Midbrain (tissue), 1 donor: ENCODE data around the gene SURF4.

Experiments
- DNase-seq: peaks from one replicate; lab custom pipeline; 2025; lab: John Stamatoyannopoulos, UW

The SURF4 gene

GRCh38 chr9:133374612-133375115, 1.2 kb downstream of the SURF4 start:
- DNase-seq = no peak

DNA sequence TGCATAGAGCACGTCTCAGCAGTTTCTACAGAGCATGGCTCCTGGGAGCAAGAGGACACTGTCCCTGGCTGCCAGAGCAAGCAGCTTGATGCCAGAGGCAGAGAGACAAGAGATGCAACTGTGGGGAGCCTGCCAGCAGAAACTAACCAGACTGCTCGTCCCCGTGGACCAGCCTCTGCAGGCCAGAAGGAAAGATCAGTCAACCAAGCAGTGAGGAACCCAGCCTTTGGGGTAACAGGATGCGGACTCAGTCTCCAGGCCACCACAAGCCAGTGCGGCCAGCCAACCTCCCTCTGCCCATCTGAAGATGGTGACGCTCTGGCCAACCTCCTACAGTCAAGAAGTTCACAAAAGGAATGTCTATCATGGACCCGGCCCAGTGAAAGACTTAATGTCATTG, 3.7 kb downstream of the SURF4 start:
- no peak for DNase-seq

GRCh38 chr9:133371261-133371711, 4.6 kb downstream of the SURF4 start:
- no peak for DNase-seq

DNA sequence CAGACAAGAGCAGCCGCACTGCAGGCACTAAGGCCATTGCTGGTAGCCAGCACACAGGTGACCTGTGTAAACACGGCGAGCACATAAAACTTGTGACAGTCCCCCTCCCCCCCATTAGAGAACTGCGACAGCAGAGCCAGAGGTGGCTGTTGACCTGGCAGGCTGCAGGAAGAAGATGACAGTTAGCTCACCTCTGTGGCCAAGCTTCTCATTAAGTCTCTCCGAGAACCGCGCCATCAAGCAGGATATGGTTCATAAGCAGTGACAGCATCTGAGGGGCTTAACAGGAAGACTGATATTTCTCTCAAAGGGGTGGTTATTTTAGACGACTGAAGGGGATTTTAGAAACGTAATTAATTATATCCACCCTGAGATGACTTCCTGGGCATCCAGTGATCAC, 5.2 kb downstream of the SURF4 start:
- DNase-seq = no peak

DNA sequence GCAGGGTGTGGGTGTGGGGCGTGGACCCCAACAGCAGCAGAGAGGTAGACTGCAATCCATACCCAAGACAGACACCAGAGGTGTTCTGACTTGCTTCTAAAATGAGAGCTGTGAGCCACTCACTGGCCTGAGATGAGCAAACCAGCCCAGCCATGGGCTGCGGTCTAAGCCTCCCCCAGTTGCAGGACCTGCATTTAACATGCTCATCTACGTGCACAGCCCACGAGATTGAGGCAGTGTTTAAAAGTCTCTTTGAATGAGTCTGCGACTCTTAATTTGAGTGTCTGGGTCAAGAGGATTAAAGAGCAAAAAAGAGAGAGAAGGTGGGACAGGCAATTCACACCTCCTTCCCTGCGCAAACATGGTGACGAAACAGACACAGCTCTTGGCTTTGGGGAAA, 5.9 kb downstream of the SURF4 start:
- DNase-seq = no peak

GRCh38 chr9:133369422-133369821, 6.4 kb downstream of the SURF4 start:
- DNase-seq = no peak

GRCh38 chr9:133368249-133368881, 7.5 kb downstream of the SURF4 start:
- DNase-seq = no peak

DNA sequence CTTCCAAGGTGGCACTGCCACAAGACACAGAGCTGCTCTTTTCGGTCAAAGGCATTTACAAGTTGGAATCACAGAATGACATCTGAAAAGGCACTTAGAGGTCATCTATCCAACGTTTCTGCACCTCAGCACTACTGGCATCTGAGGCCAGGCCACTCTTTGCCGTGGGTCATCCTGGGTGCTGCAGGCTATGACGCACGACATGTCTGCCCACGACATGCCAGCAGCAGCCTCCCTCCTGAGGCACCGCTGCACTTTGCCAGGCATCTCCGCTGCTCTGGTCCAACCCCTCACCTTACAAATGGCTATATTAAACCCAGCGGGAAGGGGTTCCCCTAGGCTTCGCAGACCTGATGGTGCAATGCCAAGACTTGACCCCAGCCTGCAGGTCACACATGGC, 8.1 kb downstream of the SURF4 start:
- DNase-seq = no peak

GRCh38 chr9:133367221-133367620, 8.6 kb downstream of the SURF4 start:
- no peak for DNase-seq

- no peak for DNase-seq
These were observed 9.4 kb downstream of the SURF4 start for GRCh38 chr9:133366435-133366834.

GRCh38 chr9:133362359-133363044, 13.4 kb downstream of the SURF4 start:
- no peak for DNase-seq

GRCh38 chr9:133361507-133362092, 14.3 kb downstream of the SURF4 start:
- no peak for DNase-seq

- DNase-seq = no peak
These were observed 15.2 kb downstream of the SURF4 start for GRCh38 chr9:133360400-133361393.

DNA sequence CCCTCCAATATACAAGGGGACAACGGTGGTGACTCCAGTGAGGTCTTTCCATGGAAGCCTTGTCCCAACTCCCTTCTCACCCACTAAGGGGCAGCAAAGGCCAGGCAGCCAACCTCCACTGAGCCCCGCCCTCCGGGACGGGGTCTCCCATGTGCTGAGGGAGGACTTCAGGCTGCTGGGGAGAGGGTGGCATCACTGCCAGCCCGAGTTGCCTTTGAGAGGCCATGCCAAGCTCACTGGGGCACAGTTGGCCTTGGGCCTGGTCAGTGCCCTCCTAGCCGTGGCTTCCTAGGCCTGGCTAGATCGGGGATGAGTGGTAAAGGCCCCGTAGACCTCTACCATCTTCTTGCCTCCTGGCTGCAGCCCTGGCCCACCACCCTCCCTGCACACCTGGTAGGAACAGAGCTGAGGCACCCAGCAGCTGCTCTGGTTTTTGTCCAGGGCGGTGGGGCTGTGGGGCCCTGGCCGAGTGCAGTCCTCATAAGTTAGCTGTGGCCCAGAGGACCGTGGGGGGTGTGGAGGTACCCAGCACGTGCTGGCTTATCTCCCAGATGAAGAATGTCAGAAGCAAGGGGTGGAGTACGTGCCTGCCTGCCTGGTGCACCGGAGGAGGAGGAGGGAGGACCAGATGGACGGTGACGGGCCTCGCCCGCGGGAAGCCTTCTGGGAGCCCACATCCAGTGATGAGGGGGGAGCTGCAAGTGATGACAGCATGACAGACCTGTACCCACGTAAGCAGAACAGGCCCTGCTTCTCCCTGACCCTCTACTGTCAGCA, 16.3 kb downstream of the SURF4 start:
- DNase-seq = no peak

GRCh38 chr9:133357656-133358055, 18.2 kb downstream of the SURF4 start:
- DNase-seq = no peak

GRCh38 chr9:133356391-133357091, 19.3 kb downstream of the SURF4 start, which contains the start of the genes SURF1 and SURF2:
SURF1 (minus strand) TSS chr9:133356487; CDS start chr9:133356453, 34 bp downstream.
SURF2 (plus strand) TSS chr9:133356550; CDS start chr9:133356593, 43 bp downstream.
- peak; percentile 85 for DNase-seq

DNA sequence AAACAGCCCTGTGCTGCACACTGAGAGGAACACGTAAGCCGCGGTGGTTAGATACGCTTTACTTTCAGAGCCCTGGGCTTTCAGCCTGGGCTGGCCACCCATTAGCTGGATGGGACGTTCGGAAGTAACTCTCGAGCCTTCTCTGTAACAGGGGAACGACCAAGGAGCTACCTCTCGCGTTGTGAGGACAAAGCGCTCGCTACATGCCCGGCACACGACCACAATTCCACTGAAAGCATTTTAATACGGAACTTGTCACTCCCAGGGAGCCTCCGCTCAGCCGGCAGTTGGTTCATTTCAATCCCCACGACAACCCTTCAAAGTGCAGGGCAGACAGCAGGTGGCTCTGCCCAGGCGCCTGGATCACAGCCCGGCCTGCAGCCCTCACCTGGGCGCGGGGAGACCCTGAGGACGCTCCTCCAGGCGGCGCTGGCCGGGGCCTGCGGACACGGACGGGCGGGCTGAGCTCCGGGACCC, 19.9 kb downstream of the SURF4 start:
- no peak for DNase-seq

DNA sequence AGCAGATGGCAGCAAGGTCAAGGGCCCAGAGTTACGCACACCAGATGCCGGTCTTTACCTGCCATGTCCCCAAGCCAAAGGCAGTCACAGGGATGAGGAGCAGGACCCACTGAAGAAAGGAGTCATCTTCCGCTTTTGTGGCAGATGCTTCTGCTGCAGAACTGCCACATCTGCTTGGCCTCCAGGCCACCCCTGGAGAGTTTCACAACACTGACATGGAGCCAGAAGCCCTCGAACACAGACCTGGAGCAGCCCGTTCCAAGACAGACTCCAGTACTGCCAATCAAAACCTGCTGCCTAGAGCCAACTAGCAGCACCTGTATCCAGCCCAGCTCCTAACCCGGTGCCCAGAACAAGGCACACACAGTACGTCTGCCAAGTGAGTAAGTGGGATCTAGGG, 21.1 kb downstream of the SURF4 start:
- DNase-seq = no peak

DNA sequence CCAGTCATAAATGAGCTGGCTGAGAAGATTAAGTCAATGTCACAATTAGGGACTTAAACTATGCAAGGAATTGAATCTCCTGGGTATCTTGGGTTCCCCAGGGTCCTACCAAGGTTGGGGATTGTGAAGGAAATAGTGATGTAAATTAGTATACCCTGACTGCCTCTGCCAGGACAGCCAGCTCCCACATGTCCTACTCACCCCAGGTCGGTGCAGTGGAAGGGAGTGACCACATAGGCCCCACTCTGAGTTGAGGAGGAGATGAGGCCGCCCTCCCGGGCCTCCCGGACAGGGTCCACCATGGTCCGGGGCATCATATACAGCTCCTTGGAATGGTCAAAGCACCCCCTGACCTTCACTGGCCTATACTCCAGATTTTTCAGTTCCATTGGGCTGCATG, 22.3 kb downstream of the SURF4 start:
- no peak for DNase-seq
